Fibroblast of the aortic adventitia (primary cell): Measurements from ENCODE around the gene KRT37. TPM values are rescaled to one million over a fixed set of nuclear protein-coding genes. Genes with fewer than 3 reads are reported as not detected.

ENCODE experiments used
- DNase-seq: peaks from one replicate; pipeline ENCODE4 v3.0.0-alpha.2; 2010; ENCODE audit warnings: low read depth
- H3K4me3 ChIP-seq: 2 replicates; pipeline ENCODE4 v1.5.1; 2011; ENCODE audit warnings: low read depth, mild to moderate bottlenecking, control low read depth, low read length, moderate library complexity
- total RNA-seq: library from RNA; depleted of rRNA; stranded (reverse); fragments of >200 nt; gene quantifications from 2 replicates; pipeline ENCODE4 v1.2.3, GENCODE V29; 2012; ENCODE audit warnings: low replicate concordance
- TF ChIP-seq, protein P1 (sequence below): IDR thresholded peaks from 2 replicates; pipeline ENCODE4 v1.5.1; 2011; ENCODE audit warnings: mild to moderate bottlenecking, low read length, control low read depth, inconsistent platforms; ENCODE audit not compliant: insufficient read depth

The KRT37 gene
- total RNA-seq, 1 donor: not detected

DNA sequence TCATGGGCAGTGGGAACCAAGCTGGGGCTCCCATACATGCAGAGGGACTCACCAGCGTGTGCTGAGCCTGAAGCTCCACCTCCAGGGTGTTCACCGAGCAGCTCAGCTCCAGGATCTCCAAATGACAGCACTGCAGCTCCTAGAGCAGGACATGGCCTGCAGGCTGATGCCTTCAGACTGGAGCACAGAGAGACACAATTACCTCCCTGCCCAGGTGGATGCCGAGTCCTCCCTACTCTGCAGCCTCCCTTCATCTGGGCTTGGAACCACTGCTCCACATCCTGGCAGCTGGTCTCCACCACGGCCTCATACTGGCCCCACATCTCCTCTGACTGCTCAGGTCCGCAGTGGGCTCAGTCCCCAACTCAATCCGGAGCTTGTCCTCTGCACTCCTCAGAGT lies 24.6 kb upstream of the KRT37 start:
- DNase-seq: no peak
- TF ChIP-seq, protein P1, sequence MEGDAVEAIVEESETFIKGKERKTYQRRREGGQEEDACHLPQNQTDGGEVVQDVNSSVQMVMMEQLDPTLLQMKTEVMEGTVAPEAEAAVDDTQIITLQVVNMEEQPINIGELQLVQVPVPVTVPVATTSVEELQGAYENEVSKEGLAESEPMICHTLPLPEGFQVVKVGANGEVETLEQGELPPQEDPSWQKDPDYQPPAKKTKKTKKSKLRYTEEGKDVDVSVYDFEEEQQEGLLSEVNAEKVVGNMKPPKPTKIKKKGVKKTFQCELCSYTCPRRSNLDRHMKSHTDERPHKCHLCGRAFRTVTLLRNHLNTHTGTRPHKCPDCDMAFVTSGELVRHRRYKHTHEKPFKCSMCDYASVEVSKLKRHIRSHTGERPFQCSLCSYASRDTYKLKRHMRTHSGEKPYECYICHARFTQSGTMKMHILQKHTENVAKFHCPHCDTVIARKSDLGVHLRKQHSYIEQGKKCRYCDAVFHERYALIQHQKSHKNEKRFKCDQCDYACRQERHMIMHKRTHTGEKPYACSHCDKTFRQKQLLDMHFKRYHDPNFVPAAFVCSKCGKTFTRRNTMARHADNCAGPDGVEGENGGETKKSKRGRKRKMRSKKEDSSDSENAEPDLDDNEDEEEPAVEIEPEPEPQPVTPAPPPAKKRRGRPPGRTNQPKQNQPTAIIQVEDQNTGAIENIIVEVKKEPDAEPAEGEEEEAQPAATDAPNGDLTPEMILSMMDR: no peak
- H3K4me3 ChIP-seq: no peak overlapping the region

DNA sequence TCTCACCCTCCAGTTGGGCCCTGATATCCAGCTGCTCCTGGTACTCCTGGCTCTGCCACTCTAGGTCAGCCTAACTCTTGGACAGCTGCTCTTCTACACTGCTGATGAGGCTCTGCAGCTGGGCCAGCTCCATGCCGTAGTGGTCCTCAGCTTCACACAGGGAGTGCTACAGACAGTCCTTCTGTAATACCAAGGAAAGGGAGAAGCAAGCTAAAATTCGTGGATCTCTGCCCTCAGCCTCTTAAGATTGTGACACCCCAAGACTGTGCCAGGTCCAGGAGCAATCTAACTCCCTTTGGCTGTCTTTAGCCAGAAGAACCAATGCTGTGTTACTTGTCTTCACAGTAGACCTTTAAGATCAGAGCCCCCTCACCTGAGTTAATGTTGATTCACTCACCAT lies 24.1 kb upstream of the KRT37 start:
- DNase-seq: no peak
- H3K4me3 ChIP-seq: no peak overlapping the region
- TF ChIP-seq, protein P1: no peak

DNA sequence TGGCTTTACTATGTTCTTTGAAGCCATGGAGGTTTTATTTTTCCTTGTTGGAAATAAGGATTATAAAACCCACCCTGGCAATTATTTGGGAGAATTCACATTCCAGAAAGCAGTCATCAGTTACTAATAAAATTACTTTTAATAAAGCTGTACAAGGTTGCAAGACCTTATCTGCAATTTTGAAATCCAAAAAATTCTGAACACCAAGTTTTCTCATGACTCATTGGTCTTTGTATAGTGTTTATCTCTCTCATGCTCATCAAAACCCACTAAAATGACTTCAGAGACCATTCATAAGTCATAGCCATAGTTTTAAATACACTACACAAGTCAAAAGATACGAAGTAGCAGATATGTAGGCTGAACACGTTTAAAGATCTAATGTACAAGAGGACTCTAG lies 22.4 kb upstream of the KRT37 start:
- TF ChIP-seq, protein P1: no peak
- no peak overlapping the region for H3K4me3 ChIP-seq
- DNase-seq: peak; percentile 94

DNA sequence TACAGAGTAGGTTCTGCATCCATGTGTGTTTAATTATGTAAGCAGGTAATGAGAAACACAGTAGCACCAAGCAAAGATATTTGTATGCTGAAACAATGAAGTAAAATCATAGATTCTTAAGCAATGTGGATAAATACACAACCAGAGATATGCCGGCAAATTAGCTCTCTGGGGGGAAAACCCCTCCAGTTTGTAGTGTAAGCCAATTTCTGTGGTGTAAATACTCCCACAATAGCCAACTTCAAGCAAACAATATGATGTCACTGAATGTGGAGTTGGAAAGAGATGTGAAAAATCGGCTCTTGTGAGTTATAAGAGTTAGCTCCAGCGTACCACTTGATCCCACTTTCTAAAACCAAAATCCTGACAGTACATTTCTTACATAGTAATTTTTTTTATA lies 20.3 kb upstream of the KRT37 start:
- DNase-seq: no peak
- no peak overlapping the region for H3K4me3 ChIP-seq
- TF ChIP-seq, protein P1: no peak

DNA sequence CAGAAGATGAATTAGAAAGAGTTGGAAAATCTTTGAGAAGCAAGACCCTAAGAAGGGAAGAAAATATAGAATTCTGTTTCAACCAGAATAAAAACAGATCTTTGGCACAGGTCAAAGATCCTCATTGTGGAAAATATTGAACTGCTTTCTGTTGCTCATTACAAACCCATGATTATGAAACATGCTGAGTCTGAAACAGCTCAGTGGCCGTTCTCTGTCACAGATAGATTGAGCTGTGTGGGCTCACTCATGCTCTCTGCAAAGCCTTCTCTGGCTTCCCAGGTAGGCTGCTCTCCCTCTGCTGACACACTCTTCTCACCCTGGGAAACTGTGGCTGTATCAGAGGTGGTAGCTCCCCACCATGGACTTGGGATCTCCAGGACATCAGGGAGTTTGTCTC lies 19.8 kb upstream of the KRT37 start:
- DNase-seq: no peak
- no peak overlapping the region for H3K4me3 ChIP-seq
- TF ChIP-seq, protein P1: no peak

DNA sequence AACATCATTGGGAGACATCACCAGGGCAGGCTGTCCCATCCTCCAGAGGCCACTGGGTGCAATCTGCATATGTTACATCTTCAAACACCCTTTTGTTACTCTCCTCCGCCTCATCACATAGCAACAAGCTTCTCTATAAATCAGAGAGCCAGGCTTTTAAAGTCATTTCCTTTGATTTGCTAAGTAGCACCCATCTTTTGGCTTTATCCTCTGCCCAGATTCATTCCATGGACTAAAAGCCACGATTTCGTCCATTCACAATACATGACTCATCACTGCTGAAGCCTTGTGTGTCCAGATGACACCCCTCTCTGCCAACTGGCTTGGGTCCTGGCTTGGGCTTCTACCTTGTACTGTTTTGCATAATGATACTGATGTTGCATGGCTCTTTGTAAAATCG lies 18.4 kb upstream of the KRT37 start:
- TF ChIP-seq, protein P1: no peak
- H3K4me3 ChIP-seq: no peak overlapping the region
- peak; percentile 63 for DNase-seq

DNA sequence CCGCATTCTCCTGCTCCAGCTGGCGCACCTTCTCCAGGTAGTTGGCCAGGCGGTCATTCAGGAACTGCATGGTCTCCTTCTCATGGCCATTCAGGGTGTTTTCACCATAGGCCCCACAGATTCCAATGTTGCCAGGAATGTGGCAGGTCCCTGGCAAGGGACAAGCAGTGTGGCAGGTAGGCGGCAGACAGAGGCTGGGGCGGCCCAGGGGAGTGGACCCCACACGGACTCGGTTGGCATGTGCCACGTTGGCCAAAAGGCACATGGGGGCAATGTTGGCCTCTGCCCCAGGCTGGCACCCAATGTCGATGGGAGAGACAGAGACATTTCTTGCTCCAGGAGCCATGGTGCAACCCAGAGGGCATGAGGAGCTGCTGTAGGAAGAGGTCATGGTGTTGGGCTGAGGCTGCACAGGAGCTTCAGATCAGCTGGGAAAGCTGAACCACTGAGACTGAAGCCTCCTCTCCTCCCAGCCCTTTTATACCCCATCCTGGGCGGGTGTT lies 16.2 kb upstream of the KRT37 start, which contains the start of gene KRT38:
Gene KRT38, minus strand, starts transcription at position 453 of the 503 bp plus-strand sequence. Its CDS starts 62 bp downstream, at position 391.
- TF ChIP-seq, protein P1: no peak
- no peak within 1 kb of the TSS for H3K4me3 ChIP-seq
- DNase-seq: no peak
